CD4-positive, alpha-beta memory T cell (primary cell): Measurements from ENCODE around the gene CRADD. TPM values are rescaled to one million over a fixed set of nuclear protein-coding genes. Genes with fewer than 3 reads are reported as not detected.

ENCODE experiments used
- CTCF ChIA-PET: fragments of 350-600 bp; sonication (Branson Sonifier 250); formaldehyde crosslinking; loops from one replicate; lab custom pipeline; 2021; ENCODE audit warnings: inconsistent platforms; ENCODE audit not compliant: partially characterized antibody; lab: Charles Lee
- POLR2A ChIA-PET: fragments of 350-600 bp; sonication (Branson Sonifier 250); formaldehyde crosslinking; loops from one replicate; lab custom pipeline; 2021; ENCODE audit not compliant: partially characterized antibody; lab: Charles Lee
- DNase-seq, 5 donors: peaks; one replicate each; pipeline versions ENCODE4 v3.0.0 to v3.0.0-alpha.2; 2020 to 2022; ENCODE audit warnings: mixed read lengths in 1 of 5
- H3K27ac ChIP-seq: one replicate; pipeline ENCODE4 v1.7.0; 2013; ENCODE audit warnings: low read depth, low read length
- H3K27me3 ChIP-seq: 2 replicates; pipeline ENCODE4 v1.7.0; 2013; ENCODE audit warnings: mild to moderate bottlenecking, low read length, moderate library complexity; ENCODE audit not compliant: insufficient read depth
- H3K36me3 ChIP-seq: 2 replicates; pipeline ENCODE4 v1.7.0; 2013; ENCODE audit warnings: mild to moderate bottlenecking, low read length, moderate library complexity; ENCODE audit not compliant: insufficient read depth
- H3K4me1 ChIP-seq: 2 replicates; pipeline ENCODE4 v1.7.0; 2013; ENCODE audit warnings: mild to moderate bottlenecking, low read length, moderate library complexity; ENCODE audit not compliant: insufficient read depth
- H3K4me3 ChIP-seq, 2 donors: one replicate each; pipeline ENCODE4 v1.7.0; 2013; ENCODE audit warnings: low read length in 2 of 2, mild to moderate bottlenecking in 1 of 2
- H3K9me3 ChIP-seq, 2 donors: one replicate each; pipeline ENCODE4 v1.7.0; 2013; ENCODE audit warnings: low read length in 2 of 2, control low read depth in 1 of 2; ENCODE audit not compliant: control insufficient read depth in 1 of 2
- H3K27ac Mint-ChIP-seq, 7 donors: one replicate each; pipeline ENCODE4 v1.8.0; 2020 to 2021; ENCODE audit warnings: mixed read lengths in 7 of 7, mild to moderate bottlenecking in 6 of 7, inconsistent platforms in 3 of 7, moderate library complexity in 3 of 7
- H3K27me3 Mint-ChIP-seq, 2 donors: one replicate each; pipeline ENCODE4 v1.8.0; 2020 to 2021; ENCODE audit warnings: mixed read lengths in 2 of 2
- H3K36me3 Mint-ChIP-seq, 2 donors: one replicate each; pipeline ENCODE4 v1.8.0; 2020 to 2021; ENCODE audit warnings: mixed read lengths in 2 of 2, inconsistent platforms in 1 of 2, mild to moderate bottlenecking in 1 of 2
- H3K4me1 Mint-ChIP-seq, 4 donors: one replicate each; pipeline ENCODE4 v1.8.0; 2020 to 2021; ENCODE audit warnings: mixed read lengths in 4 of 4, mild to moderate bottlenecking in 1 of 4
- H3K4me3 Mint-ChIP-seq, 8 donors: one replicate each; pipeline ENCODE4 v1.8.0; 2020 to 2021; ENCODE audit warnings: mixed read lengths in 8 of 8, mild to moderate bottlenecking in 7 of 8, moderate library complexity in 6 of 8, inconsistent platforms in 3 of 8
- H3K9me3 Mint-ChIP-seq, 8 donors: one replicate each; pipeline ENCODE4 v1.8.0; 2020 to 2021; ENCODE audit warnings: mixed read lengths in 8 of 8, mild to moderate bottlenecking in 5 of 8, inconsistent platforms in 3 of 8, moderate library complexity in 1 of 8
- intact Hi-C: fragments of 100-400 bp; cut with micrococcal nuclease; formaldehyde crosslinking; loops from one replicate; pipeline ENCODE4 v1.15.1; 2023
- polyA plus RNA-seq, 2 donors: library from polyadenylated mRNA; unstranded; fragments of 300-500 nt; fragmentation: Illumina TruSeq; gene quantifications; one replicate each; pipeline ENCODE4 v1.2.3, GENCODE V29; 2021
- total RNA-seq, 2 experiments: library from RNA; stranded (reverse); gene quantifications; one replicate each; pipeline ENCODE4 v1.2.3, GENCODE V29; 2021

CRADD gene
- total and polyA plus RNA-seq, 4 experiments from 2014 or later: 13.3 to 18.3 (median 15.9) TPM

DNA sequence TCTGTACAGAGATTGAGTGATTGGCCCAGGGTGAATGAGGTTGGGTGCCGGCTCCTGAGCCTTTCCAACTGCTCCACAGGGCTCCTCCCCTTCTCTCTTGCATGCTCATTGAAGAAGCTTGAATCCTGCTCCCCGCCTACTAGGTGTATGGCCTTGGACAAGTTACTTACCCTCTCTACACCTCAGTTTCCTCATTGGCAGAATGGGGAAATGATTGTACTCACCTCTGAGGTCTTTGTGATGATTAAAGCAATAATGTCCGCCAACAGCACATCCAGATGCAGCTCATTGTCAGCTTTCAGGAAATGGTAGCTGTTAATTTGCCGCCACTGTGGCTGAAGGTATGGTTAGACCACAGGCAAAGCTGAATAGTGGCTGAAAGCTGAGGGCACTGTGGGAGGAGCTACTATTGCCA lies 174.1 kb downstream of the CRADD start:
- H3K4me1 Mint-ChIP-seq: peaks cover 16 to 44% (median 30%) of the 10 kb centered on the region in 4 donors
- Histone ChIP-seq H3K27ac (no peak overlapping the region), H3K4me1 (peaks cover 18% of the 10 kb centered on the region), H3K4me3 (no peak overlapping the region), H3K36me3 (no peaks in the 10 kb centered on the region), H3K27me3 (no peaks in the 10 kb centered on the region), H3K9me3 (no peaks in the 10 kb centered on the region)
- H3K36me3 Mint-ChIP-seq: peaks cover 7 to 35% of the 10 kb centered on the region in 2 donors
- intact Hi-C loops: no loop called here
- ChIA-PET CTCF (interaction anchor here (1.3 kb wide), 1 partner anchor 250 kb away, joined by 7 read pairs; no protein-coding TSS in a partner anchor), POLR2A (interaction anchor here (0.5 kb wide), 1 partner anchor 9 kb away, joined by 3 read pairs; no protein-coding TSS in a partner anchor)
- no peaks in the 10 kb centered on the region for H3K27me3 Mint-ChIP-seq
- DNase-seq: peak in 3 of 5 donors; percentile 17 to 28 (median 27)
- H3K9me3 Mint-ChIP-seq: peaks cover 0 to 4% (median 0%) of the 10 kb centered on the region in 8 donors
- peak overlapping the region in 4 of 8 donors; percentile 30 to 54 (median 46) for H3K4me3 Mint-ChIP-seq
- peak overlapping the region in 6 of 7 donors; percentile 35 to 86 (median 66) for H3K27ac Mint-ChIP-seq

DNA sequence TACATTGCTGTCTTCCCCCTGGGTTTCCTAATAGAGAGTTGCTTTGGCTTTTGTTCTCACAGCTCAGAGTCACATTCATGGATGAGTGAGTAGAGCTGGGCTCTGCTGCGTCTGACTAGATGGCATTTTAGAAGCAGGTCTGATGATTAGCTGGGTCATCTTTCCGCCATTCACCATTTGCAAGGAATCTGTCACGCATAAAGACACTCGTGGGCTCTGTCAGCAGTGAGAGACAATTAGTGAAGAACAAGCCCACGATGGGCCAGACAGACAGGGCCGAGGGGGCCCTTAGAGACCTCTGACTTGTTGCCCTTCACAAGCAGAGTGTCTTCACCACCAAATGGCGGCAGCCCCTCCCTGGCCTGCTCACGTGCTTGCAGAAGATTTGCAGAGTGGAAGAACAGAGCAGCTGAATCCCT lies 175.0 kb downstream of the CRADD start:
- DNase-seq: no peak
- H3K36me3 Mint-ChIP-seq: peaks cover 7 to 31% of the 10 kb centered on the region in 2 donors
- POLR2A ChIA-PET: no interaction called here
- intact Hi-C loops: no loop called here
- CTCF ChIA-PET: interaction anchor here (1.3 kb wide), 1 partner anchor 249 kb away, joined by 7 read pairs; no protein-coding TSS in a partner anchor
- peaks cover 16 to 44% (median 28%) of the 10 kb centered on the region in 4 donors for H3K4me1 Mint-ChIP-seq
- Histone ChIP-seq H3K9me3 (no peaks in the 10 kb centered on the region), H3K4me1 (peaks cover 18% of the 10 kb centered on the region), H3K4me3 (no peak overlapping the region), H3K36me3 (no peaks in the 10 kb centered on the region), H3K27me3 (no peaks in the 10 kb centered on the region), H3K27ac (no peak overlapping the region)
- H3K27me3 Mint-ChIP-seq: no peaks in the 10 kb centered on the region
- H3K4me3 Mint-ChIP-seq: no peak overlapping the region
- peaks cover 0 to 4% (median 0%) of the 10 kb centered on the region in 8 donors for H3K9me3 Mint-ChIP-seq
- peak overlapping the region in 1 of 7 donors; percentile 73 for H3K27ac Mint-ChIP-seq

DNA sequence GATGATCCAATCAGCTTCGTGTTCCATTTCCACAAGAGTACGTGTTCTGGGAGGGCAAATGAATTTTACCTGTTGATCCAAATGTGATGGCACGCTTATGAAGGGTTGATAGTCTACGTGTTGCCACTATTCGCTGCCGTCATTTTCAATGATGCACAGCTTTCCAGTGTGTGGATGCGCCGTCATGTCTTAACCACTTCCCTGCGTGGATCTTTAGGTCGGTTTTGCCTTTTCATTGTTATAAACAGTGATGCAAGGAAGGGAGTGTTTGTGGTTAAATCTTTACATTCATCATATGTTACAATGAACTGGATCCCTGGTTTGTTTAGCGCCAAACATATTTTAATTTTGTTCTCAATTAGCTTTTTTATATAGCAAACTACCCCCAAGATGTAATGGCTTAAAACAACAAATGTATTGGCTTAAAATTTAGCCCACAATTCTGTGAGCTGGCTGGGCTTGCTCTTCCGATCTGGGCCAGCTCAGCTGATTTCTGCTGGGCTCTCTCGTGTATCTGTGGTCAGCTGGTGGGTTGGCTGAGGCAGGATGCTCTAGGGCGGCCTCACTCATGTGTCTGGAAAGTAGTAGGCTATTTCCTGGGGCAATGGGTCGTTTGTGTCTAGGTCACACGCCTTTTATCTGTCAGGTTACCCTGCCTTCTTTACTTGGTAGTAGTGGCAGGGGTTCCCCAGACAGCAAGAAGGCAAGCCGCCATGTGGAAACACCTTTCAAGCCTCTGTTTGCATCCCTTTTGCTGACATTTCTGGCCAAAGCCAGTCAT lies 176.7 kb downstream of the CRADD start:
- Histone ChIP-seq H3K36me3 (no peaks in the 10 kb centered on the region), H3K27ac (no peak overlapping the region), H3K27me3 (no peaks in the 10 kb centered on the region), H3K4me3 (no peak overlapping the region), H3K9me3 (no peaks in the 10 kb centered on the region), H3K4me1 (peaks cover 11% of the 10 kb centered on the region)
- H3K36me3 Mint-ChIP-seq: peaks cover 7 to 35% of the 10 kb centered on the region in 2 donors
- ChIA-PET POLR2A (no interaction called here), CTCF (no interaction called here)
- no peak overlapping the region for H3K4me3 Mint-ChIP-seq
- H3K27ac Mint-ChIP-seq: peak overlapping the region in 3 of 7 donors; percentile 33 to 73 (median 69)
- no peaks in the 10 kb centered on the region for H3K27me3 Mint-ChIP-seq
- H3K4me1 Mint-ChIP-seq: peaks cover 9 to 28% (median 16%) of the 10 kb centered on the region in 4 donors
- no peaks in the 10 kb centered on the region for H3K9me3 Mint-ChIP-seq
- intact Hi-C loops: no loop called here
- DNase-seq: peak in 3 of 5 donors; percentile 13 to 43 (median 15)

DNA sequence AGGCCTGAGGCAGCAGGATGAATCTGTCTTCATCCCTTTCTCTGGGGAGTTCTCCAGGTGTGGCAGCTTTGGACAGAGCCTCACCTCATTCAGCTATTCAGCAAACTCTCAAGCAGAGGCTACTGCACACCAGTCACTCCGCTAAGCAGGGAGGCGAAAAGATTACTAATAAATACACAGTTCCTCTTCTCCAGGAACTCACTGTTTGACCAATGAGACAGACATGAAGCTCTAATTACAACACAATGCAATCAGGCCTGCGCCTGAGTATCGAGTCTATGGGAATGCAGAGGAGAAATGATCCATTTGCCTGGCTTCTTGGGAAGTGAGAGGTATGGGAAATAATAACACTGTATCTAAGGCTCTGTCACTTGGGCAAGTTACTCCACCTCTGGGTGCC lies 178.1 kb downstream of the CRADD start:
- Mint-ChIP-seq H3K27ac (no peak overlapping the region), H3K27me3 (no peaks in the 10 kb centered on the region), H3K4me3 (no peak overlapping the region), H3K4me1 (peaks cover 8 to 25% (median 12%) of the 10 kb centered on the region in 4 donors), H3K9me3 (no peaks in the 10 kb centered on the region), H3K36me3 (peaks cover 7 to 40% of the 10 kb centered on the region in 2 donors)
- POLR2A ChIA-PET: no interaction called here
- CTCF ChIA-PET: interaction anchor here (1.5 kb wide), 1 partner anchor 26 kb away, joined by 3 read pairs; no protein-coding TSS in a partner anchor
- Histone ChIP-seq H3K27me3 (no peaks in the 10 kb centered on the region), H3K9me3 (no peaks in the 10 kb centered on the region), H3K4me1 (peaks cover 8% of the 10 kb centered on the region), H3K4me3 (no peak overlapping the region), H3K27ac (no peak overlapping the region), H3K36me3 (no peaks in the 10 kb centered on the region)
- intact Hi-C loops: no loop called here
- DNase-seq: no peak

DNA sequence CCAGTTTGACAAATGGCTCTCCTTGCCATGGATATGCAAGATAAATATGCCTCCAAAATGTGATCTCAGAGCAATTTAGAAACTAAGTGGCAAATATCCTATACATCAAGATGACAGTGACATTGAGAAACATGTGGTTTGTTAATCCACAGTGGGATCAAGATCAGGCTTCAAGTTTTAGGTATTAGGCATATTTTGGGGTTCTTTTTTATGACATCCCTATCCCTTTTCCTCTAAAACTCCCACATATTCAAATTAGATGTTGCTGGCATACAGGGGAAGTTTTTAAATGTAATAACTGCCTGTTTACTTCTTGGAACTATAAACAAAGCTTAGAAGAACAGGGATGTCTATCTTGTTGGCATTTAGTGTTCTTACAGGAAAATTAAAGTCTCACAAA lies 179.4 kb downstream of the CRADD start:
- CTCF ChIA-PET: no interaction called here
- Mint-ChIP-seq H3K9me3 (no peaks in the 10 kb centered on the region), H3K36me3 (peaks cover 6 to 37% of the 10 kb centered on the region in 2 donors), H3K27ac (no peak overlapping the region), H3K27me3 (no peaks in the 10 kb centered on the region), H3K4me1 (peaks cover under 1 to 14% (median 4%) of the 10 kb centered on the region in 4 donors), H3K4me3 (no peak overlapping the region)
- peaks cover under 1% of the 10 kb centered on the region for H3K4me1 ChIP-seq
- DNase-seq: no peak
- H3K27me3 ChIP-seq: no peaks in the 10 kb centered on the region
- POLR2A ChIA-PET: no interaction called here
- H3K27ac ChIP-seq: no peak overlapping the region
- H3K4me3 ChIP-seq: no peak overlapping the region
- no peaks in the 10 kb centered on the region for H3K9me3 ChIP-seq
- intact Hi-C loops: no loop called here
- H3K36me3 ChIP-seq: no peaks in the 10 kb centered on the region

DNA sequence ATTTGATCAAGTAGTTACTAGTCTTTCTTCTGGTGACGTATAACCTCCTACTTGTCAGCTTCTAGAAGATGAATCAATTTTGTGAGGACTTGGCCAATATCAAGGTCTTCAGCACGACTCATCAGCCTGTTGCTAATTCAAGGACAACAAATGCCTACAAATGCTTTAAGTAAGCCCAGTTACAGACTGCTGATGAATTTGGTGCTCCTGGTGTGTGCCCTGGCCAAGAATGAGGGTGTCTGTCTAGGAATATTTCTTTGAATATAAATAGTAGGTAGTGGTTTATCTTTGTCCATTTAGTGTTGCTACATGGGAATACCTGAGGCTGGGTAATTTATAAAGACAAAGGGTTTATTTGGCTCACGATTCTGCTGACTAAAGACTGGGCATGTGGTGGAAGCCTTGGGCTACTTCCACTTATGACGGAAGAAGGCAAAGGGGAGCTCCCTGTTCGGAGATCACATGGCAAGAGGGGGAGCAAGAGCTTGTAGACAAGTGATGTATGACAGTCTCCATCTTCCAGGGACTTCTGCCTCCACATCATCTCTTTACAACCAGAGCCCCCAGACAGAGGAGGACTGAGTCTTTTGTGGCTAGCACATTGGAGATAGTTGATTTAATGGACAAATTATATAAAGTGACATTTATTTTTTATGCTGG lies 180.2 kb downstream of the CRADD start:
- Mint-ChIP-seq H3K9me3 (peaks cover 0 to 2% (median 0%) of the 10 kb centered on the region in 8 donors), H3K36me3 (peaks cover 6 to 38% of the 10 kb centered on the region in 2 donors), H3K4me3 (no peak overlapping the region), H3K27ac (no peak overlapping the region), H3K4me1 (peaks cover 0 to 13% (median 3%) of the 10 kb centered on the region in 4 donors), H3K27me3 (no peaks in the 10 kb centered on the region)
- no peak for DNase-seq
- no peaks in the 10 kb centered on the region for H3K9me3 ChIP-seq
- ChIA-PET CTCF (no interaction called here), POLR2A (no interaction called here)
- no peaks in the 10 kb centered on the region for H3K4me1 ChIP-seq
- H3K27ac ChIP-seq: no peak overlapping the region
- no peaks in the 10 kb centered on the region for H3K27me3 ChIP-seq
- intact Hi-C loops: no loop called here
- no peak overlapping the region for H3K4me3 ChIP-seq
- no peaks in the 10 kb centered on the region for H3K36me3 ChIP-seq

DNA sequence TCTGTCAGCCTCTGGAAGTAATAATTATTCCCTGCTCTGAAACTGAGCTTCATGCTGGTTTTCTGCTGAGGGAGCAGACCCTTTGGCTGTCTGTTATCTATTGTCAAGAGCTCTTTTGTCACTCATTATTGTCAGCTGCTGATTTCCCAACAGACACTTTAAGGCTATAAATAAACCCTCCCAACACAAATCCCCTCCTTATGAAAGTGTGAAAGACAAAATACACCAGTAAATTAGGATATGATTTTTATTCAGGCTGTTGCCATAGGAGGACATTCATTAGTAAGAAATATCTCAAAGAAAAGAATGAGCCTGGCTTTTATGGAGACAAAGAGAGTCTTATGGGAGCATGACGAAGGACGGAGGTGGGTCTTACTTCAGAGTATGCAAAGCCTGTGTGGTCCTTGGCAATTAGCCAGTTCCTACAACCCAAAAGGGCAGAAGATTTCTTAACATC lies 180.8 kb downstream of the CRADD start:
- Mint-ChIP-seq H3K36me3 (peaks cover 6 to 37% of the 10 kb centered on the region in 2 donors), H3K27me3 (no peaks in the 10 kb centered on the region), H3K27ac (no peak overlapping the region), H3K4me3 (no peak overlapping the region), H3K4me1 (peaks cover 0 to 13% (median 3%) of the 10 kb centered on the region in 4 donors), H3K9me3 (peaks cover 0 to 5% (median 0%) of the 10 kb centered on the region in 8 donors)
- no peaks in the 10 kb centered on the region for H3K9me3 ChIP-seq
- intact Hi-C loops: no loop called here
- H3K27me3 ChIP-seq: no peaks in the 10 kb centered on the region
- no peaks in the 10 kb centered on the region for H3K4me1 ChIP-seq
- H3K27ac ChIP-seq: no peak overlapping the region
- POLR2A ChIA-PET: no interaction called here
- no peak overlapping the region for H3K4me3 ChIP-seq
- CTCF ChIA-PET: no interaction called here
- no peak for DNase-seq
- H3K36me3 ChIP-seq: no peaks in the 10 kb centered on the region
